ENCODE measurements around the gene TMEM115. TPM values are rescaled to one million over a fixed set of nuclear protein-coding genes. Genes with fewer than 3 reads are reported as not detected.

TMEM115 gene
- total and polyA plus RNA-seq, 2 of the 13 experiments (the other 11 are each of a cell fraction or from before 2014, with no cell fraction given) = 22.1 to 30.7 TPM

DNA sequence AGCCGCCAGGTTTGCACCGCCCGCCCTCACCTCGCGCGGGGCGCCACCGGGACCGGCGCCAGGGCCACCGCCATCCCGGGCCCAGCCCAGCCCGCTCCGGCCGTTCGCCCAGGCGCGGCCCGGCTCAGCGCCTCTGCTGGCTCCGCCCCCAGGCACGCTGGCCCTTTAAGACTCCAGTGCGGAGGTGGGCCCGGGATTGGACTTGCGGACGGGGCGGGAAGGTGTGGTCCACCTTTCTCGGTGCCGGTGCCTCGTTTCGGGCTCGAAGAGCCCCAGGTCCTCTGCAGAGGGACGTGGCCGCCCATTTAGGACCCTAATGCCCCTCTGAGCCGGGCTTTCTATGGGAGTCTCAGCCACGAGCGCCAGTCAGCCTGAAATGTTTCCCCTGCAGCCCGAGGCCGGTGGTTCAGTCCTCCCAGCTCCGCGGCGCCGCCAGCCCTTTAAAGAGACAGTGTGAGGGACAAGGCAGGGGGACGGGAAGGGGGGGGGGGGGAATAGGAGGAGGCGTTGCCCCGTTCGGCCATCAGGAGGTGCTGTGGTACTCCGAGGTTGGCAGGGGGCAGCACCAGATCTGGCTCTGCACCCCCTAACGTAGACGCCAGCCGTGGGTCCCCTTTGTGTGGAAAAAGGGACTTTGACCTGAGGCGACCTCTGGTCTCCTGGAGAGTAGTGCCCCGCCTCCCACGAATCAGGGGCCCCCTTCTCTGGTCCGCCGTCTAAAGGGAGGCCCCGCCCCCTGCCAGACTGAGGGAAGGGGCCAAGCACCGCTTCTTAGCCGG, 37.8 kb downstream of the TMEM115 start (continued):
- TF ChIP-seq HMG20B (CRISPR knock-in tag; conservative IDR thresholded peaks at IDR 0.05) = no peak
- TF ChIP-seq ZNF709 (CRISPR knock-in tag; IDR thresholded peaks at IDR 0.05) = 0 out of 2 replicates have a peak, but pooled peaks have one; percentile 23
- TF ChIP-seq ZNF317 (CRISPR knock-in tag; IDR thresholded peaks at IDR 0.05) = 0 out of 2 replicates have a peak, but pooled peaks have one; percentile 30
- TF ChIP-seq, protein P1, sequence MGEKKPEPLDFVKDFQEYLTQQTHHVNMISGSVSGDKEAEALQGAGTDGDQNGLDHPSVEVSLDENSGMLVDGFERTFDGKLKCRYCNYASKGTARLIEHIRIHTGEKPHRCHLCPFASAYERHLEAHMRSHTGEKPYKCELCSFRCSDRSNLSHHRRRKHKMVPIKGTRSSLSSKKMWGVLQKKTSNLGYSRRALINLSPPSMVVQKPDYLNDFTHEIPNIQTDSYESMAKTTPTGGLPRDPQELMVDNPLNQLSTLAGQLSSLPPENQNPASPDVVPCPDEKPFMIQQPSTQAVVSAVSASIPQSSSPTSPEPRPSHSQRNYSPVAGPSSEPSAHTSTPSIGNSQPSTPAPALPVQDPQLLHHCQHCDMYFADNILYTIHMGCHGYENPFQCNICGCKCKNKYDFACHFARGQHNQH (CRISPR knock-in tag; IDR thresholded peaks at IDR 0.05) = no peak
- no peak for TF ChIP-seq ZNF230 (CRISPR knock-in tag; IDR thresholded peaks at IDR 0.05)
- TF ChIP-seq, protein P2, sequence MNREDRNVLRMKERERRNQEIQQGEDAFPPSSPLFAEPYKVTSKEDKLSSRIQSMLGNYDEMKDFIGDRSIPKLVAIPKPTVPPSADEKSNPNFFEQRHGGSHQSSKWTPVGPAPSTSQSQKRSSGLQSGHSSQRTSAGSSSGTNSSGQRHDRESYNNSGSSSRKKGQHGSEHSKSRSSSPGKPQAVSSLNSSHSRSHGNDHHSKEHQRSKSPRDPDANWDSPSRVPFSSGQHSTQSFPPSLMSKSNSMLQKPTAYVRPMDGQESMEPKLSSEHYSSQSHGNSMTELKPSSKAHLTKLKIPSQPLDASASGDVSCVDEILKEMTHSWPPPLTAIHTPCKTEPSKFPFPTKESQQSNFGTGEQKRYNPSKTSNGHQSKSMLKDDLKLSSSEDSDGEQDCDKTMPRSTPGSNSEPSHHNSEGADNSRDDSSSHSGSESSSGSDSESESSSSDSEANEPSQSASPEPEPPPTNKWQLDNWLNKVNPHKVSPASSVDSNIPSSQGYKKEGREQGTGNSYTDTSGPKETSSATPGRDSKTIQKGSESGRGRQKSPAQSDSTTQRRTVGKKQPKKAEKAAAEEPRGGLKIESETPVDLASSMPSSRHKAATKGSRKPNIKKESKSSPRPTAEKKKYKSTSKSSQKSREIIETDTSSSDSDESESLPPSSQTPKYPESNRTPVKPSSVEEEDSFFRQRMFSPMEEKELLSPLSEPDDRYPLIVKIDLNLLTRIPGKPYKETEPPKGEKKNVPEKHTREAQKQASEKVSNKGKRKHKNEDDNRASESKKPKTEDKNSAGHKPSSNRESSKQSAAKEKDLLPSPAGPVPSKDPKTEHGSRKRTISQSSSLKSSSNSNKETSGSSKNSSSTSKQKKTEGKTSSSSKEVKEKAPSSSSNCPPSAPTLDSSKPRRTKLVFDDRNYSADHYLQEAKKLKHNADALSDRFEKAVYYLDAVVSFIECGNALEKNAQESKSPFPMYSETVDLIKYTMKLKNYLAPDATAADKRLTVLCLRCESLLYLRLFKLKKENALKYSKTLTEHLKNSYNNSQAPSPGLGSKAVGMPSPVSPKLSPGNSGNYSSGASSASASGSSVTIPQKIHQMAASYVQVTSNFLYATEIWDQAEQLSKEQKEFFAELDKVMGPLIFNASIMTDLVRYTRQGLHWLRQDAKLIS (CRISPR knock-in tag; IDR thresholded peaks at IDR 0.05) = no peak
- TF ChIP-seq CENPT (CRISPR knock-in tag; IDR thresholded peaks at IDR 0.05; ENCODE audit: low read depth) = no peak
- TF ChIP-seq HDAC2 (CRISPR knock-in tag; IDR thresholded peaks at IDR 0.05) = peak; percentile 43; the same call in 1 of the 2 replicates
- TF ChIP-seq ZNF367 (CRISPR knock-in tag; IDR thresholded peaks at IDR 0.05; ENCODE audit: borderline replicate concordance) = no peak
- TF ChIP-seq ZSCAN31 (CRISPR knock-in tag; IDR thresholded peaks at IDR 0.05; ENCODE audit: low read depth) = 0 out of 2 replicates have a peak, but pooled peaks have one; percentile 43
- TF ChIP-seq ADNP (CRISPR knock-in tag; IDR thresholded peaks at IDR 0.05) = 0 out of 2 replicates have a peak, but pooled peaks have one; percentile 6
- TF ChIP-seq, protein P3, sequence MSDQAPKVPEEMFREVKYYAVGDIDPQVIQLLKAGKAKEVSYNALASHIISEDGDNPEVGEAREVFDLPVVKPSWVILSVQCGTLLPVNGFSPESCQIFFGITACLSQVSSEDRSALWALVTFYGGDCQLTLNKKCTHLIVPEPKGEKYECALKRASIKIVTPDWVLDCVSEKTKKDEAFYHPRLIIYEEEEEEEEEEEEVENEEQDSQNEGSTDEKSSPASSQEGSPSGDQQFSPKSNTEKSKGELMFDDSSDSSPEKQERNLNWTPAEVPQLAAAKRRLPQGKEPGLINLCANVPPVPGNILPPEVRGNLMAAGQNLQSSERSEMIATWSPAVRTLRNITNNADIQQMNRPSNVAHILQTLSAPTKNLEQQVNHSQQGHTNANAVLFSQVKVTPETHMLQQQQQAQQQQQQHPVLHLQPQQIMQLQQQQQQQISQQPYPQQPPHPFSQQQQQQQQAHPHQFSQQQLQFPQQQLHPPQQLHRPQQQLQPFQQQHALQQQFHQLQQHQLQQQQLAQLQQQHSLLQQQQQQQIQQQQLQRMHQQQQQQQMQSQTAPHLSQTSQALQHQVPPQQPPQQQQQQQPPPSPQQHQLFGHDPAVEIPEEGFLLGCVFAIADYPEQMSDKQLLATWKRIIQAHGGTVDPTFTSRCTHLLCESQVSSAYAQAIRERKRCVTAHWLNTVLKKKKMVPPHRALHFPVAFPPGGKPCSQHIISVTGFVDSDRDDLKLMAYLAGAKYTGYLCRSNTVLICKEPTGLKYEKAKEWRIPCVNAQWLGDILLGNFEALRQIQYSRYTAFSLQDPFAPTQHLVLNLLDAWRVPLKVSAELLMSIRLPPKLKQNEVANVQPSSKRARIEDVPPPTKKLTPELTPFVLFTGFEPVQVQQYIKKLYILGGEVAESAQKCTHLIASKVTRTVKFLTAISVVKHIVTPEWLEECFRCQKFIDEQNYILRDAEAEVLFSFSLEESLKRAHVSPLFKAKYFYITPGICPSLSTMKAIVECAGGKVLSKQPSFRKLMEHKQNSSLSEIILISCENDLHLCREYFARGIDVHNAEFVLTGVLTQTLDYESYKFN (CRISPR knock-in tag; conservative IDR thresholded peaks at IDR 0.05) = peak; percentile 95
- TF ChIP-seq ZNF207 (IDR thresholded peaks at IDR 0.05; ENCODE audit: borderline replicate concordance) = no peak
- TF ChIP-seq, protein P4, sequence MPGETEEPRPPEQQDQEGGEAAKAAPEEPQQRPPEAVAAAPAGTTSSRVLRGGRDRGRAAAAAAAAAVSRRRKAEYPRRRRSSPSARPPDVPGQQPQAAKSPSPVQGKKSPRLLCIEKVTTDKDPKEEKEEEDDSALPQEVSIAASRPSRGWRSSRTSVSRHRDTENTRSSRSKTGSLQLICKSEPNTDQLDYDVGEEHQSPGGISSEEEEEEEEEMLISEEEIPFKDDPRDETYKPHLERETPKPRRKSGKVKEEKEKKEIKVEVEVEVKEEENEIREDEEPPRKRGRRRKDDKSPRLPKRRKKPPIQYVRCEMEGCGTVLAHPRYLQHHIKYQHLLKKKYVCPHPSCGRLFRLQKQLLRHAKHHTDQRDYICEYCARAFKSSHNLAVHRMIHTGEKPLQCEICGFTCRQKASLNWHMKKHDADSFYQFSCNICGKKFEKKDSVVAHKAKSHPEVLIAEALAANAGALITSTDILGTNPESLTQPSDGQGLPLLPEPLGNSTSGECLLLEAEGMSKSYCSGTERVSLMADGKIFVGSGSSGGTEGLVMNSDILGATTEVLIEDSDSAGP (CRISPR knock-in tag; IDR thresholded peaks at IDR 0.05; ENCODE audit: borderline replicate concordance) = peak; percentile 99
- TF ChIP-seq, protein P5, sequence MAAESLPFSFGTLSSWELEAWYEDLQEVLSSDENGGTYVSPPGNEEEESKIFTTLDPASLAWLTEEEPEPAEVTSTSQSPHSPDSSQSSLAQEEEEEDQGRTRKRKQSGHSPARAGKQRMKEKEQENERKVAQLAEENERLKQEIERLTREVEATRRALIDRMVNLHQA (CRISPR knock-in tag; IDR thresholded peaks at IDR 0.05) = no peak
- TF ChIP-seq AGO2 (optimal IDR thresholded peaks at IDR 0.05; ENCODE audit: low read depth, low read length) = no peak
- no peak for TF ChIP-seq ZNF557 (CRISPR knock-in tag; IDR thresholded peaks at IDR 0.05)
- TF ChIP-seq FOXP1 (IDR thresholded peaks at IDR 0.05) = no peak
- no peak for TF ChIP-seq FOXP1 (CRISPR knock-in tag; IDR thresholded peaks at IDR 0.05)
- no peak for TF ChIP-seq KLF13 (CRISPR knock-in tag; IDR thresholded peaks at IDR 0.05)

Data from HepG2 (cell line).